ENCODE measurements around the gene LY6G5C. TPM values are rescaled to one million over a fixed set of nuclear protein-coding genes. Genes with fewer than 3 reads are reported as not detected.
A peak's percentile ranks its signal among the peaks of the same experiment; 100 is the strongest.
"Not testable (repeated sequence)": the region's sequence is repeated elsewhere in the genome, so short reads cannot be mapped to it uniquely, and the experiment has no call there.

LY6G5C gene
- polyA plus RNA-seq, 3 donors = 4.8 to 7.3 (median 5.8) TPM

- Mint-ChIP-seq H3K36me3 (no peaks in the 10 kb centered on the region), H3K4me1 (peaks cover 28% of the 10 kb centered on the region), H3K27ac (peak overlapping the region in 6 of 7 donors; percentile 28 to 79 (median 58)), H3K4me3 (peak overlapping the region; percentile 59 to 80), H3K9me3 (peaks cover 0 to 2% (median 0%) of the 10 kb centered on the region in 7 donors), H3K27me3 (ENCODE audit: low read depth in 3 of 3) (peaks cover 0 to 9% (median 1%) of the 10 kb centered on the region in 3 donors)
- Histone ChIP-seq H3K79me2 (ENCODE audit: insufficient read depth, low read length) (no peaks in the 10 kb centered on the region), H3K9ac (ENCODE audit: insufficient read depth, low read length, poor library complexity, severe bottlenecking) (no peak overlapping the region), H2AFZ (ENCODE audit: insufficient read depth, low read depth, low read length, poor library complexity, severe bottlenecking) (peak overlapping the region; percentile 56), H3K4me3 (replicated peaks in 1 of 3; ENCODE audit: low read depth in 2 of 3, low read length in 3 of 3) (peak overlapping the region in 1 of 3 experiments; percentile 46), H3K4me1 (ENCODE audit: control insufficient read depth in 1 of 2, insufficient read depth in 2 of 2, low read length in 2 of 2) (peaks cover 21 to 27% of the 10 kb centered on the region in 2 donors), H3K9me3 (replicated peaks in 1 of 2; ENCODE audit: control insufficient read depth in 1 of 2, insufficient read depth in 1 of 2, low read length in 2 of 2) (no peaks in the 10 kb centered on the region), H3K27me3 (ENCODE audit: control insufficient read depth in 2 of 2, insufficient read depth in 2 of 2, low read length in 2 of 2) (no peaks in the 10 kb centered on the region), H3K4me2 (replicated peaks; ENCODE audit: extremely low read depth, low read length, poor library complexity, severe bottlenecking) (peak overlapping the region; percentile 49), H4K20me1 (ENCODE audit: insufficient read depth, low read length) (no peaks in the 10 kb centered on the region), H3K27ac (ENCODE audit: low read depth in 1 of 2, low read length in 2 of 2) (peak overlapping the region in 1 of 2 donors; percentile 32), H3K36me3 (replicated peaks in 1 of 2; ENCODE audit: control insufficient read depth in 1 of 2, insufficient read depth in 2 of 2, low read length in 2 of 2) (no peaks in the 10 kb centered on the region)
- WGBS (ENCODE audit: insufficient coverage) = 87% methylated on average over 4 of the region's 5 CpGs
- intact Hi-C loops (cut with micrococcal nuclease) = no loop called here
- DNase-seq = no peak
- no peak for TF ChIP-seq CTCF (IDR thresholded peaks at IDR 0.05)
Observed at GRCh38 chr6:31710523-31711219, 29.8 kb upstream of the LY6G5C start.

DNA sequence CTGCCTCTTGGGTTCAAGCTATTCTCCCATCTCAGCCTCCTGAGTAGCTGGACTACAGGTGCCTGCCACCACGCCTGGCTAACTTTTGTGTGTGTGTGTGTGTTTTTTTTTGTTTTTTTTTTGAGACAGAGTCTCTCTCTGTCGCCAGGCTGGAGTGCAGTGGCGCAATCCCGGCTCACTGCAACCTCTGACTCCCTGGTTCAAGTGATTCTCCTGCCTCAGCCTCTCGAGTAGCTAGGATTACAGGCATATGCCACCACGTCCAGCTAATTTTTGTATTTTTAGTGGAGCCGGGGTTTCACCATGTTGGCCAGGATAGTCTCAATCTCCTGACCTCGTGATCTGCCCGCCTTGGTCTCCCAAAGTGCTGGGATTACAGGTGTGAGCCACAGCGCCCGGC, 28.3 kb upstream of the LY6G5C start:
- H3K4me1 ChIP-seq (ENCODE audit: control insufficient read depth in 1 of 2, insufficient read depth in 2 of 2, low read length in 2 of 2) = peaks cover 21 to 27% of the 10 kb centered on the region in 2 donors
- H2AFZ ChIP-seq (ENCODE audit: insufficient read depth, low read depth, low read length, poor library complexity, severe bottlenecking); H3K36me3 ChIP-seq (replicated peaks in 1 of 2; ENCODE audit: control insufficient read depth in 1 of 2, insufficient read depth in 2 of 2, low read length in 2 of 2); H3K27ac ChIP-seq (ENCODE audit: low read depth in 1 of 2, low read length in 2 of 2); H3K9me3 ChIP-seq (replicated peaks in 1 of 2; ENCODE audit: control insufficient read depth in 1 of 2, insufficient read depth in 1 of 2, low read length in 2 of 2); H3K79me2 ChIP-seq (ENCODE audit: insufficient read depth, low read length); H3K4me2 ChIP-seq (replicated peaks; ENCODE audit: extremely low read depth, low read length, poor library complexity, severe bottlenecking); H4K20me1 ChIP-seq (ENCODE audit: insufficient read depth, low read length); H3K27me3 Mint-ChIP-seq (ENCODE audit: low read depth in 3 of 3); DNase-seq; H3K4me3 Mint-ChIP-seq; H3K9me3 Mint-ChIP-seq; H3K4me3 ChIP-seq (replicated peaks in 1 of 3; ENCODE audit: low read depth in 2 of 3, low read length in 3 of 3); H3K9ac ChIP-seq (ENCODE audit: insufficient read depth, low read length, poor library complexity, severe bottlenecking); H3K27me3 ChIP-seq (ENCODE audit: control insufficient read depth in 2 of 2, insufficient read depth in 2 of 2, low read length in 2 of 2); H3K36me3 Mint-ChIP-seq; intact Hi-C loops (cut with micrococcal nuclease): not testable (repeated sequence)
- Mint-ChIP-seq H3K4me1 (peaks cover 28% of the 10 kb centered on the region), H3K27ac (peak overlapping the region in 2 of 7 donors; percentile 54 to 76)
- 80% methylated on average over 7 of the region's 11 CpGs for WGBS (ENCODE audit: insufficient coverage)

Data from CD14-positive monocyte (primary cell).